ENCODE measurements around the gene DHRS13.

- TF ChIP-seq, protein P1, sequence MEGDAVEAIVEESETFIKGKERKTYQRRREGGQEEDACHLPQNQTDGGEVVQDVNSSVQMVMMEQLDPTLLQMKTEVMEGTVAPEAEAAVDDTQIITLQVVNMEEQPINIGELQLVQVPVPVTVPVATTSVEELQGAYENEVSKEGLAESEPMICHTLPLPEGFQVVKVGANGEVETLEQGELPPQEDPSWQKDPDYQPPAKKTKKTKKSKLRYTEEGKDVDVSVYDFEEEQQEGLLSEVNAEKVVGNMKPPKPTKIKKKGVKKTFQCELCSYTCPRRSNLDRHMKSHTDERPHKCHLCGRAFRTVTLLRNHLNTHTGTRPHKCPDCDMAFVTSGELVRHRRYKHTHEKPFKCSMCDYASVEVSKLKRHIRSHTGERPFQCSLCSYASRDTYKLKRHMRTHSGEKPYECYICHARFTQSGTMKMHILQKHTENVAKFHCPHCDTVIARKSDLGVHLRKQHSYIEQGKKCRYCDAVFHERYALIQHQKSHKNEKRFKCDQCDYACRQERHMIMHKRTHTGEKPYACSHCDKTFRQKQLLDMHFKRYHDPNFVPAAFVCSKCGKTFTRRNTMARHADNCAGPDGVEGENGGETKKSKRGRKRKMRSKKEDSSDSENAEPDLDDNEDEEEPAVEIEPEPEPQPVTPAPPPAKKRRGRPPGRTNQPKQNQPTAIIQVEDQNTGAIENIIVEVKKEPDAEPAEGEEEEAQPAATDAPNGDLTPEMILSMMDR (IDR thresholded peaks at IDR 0.05): no peak
- no peak for TF ChIP-seq POLR2A (IDR thresholded peaks at IDR 0.05)
These were observed 35.7 kb upstream of the DHRS13 start for GRCh38 chr17:28938552-28938951.
